ENCODE measurements around the gene SKAP1.
"Not testable (repeated sequence)": the region's sequence is repeated elsewhere in the genome, so short reads cannot be mapped to it uniquely, and the experiment has no call there.

DNA sequence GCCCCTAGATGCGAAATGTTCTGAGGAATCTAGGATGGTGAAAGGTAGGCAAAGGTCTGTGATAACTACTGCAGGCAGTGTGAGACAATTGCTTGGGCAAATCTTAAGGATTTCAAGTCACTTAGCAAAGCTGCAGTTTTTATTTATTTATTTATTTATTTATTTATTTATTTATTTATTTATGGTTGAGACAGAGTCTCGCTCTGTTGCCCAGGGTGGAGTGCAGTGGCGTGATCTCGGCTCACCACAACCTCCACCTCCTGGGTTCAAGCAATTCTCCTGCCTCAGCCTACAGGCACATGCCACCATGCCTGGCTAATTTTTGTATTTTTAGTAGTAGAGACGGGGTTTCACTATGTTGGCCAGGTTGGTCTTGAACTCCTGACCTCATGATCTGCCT, 243.7 kb downstream of the SKAP1 start:
- TF ChIP-seq POLR2A (IDR thresholded peaks at IDR 0.05): not testable (repeated sequence)
- TF ChIP-seq, protein P1, sequence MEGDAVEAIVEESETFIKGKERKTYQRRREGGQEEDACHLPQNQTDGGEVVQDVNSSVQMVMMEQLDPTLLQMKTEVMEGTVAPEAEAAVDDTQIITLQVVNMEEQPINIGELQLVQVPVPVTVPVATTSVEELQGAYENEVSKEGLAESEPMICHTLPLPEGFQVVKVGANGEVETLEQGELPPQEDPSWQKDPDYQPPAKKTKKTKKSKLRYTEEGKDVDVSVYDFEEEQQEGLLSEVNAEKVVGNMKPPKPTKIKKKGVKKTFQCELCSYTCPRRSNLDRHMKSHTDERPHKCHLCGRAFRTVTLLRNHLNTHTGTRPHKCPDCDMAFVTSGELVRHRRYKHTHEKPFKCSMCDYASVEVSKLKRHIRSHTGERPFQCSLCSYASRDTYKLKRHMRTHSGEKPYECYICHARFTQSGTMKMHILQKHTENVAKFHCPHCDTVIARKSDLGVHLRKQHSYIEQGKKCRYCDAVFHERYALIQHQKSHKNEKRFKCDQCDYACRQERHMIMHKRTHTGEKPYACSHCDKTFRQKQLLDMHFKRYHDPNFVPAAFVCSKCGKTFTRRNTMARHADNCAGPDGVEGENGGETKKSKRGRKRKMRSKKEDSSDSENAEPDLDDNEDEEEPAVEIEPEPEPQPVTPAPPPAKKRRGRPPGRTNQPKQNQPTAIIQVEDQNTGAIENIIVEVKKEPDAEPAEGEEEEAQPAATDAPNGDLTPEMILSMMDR (IDR thresholded peaks at IDR 0.05): not testable (repeated sequence)

All from ovary (tissue), 3 donors.